ENCODE results near the gene METTL24.
"Not testable (repeated sequence)": the region's sequence is repeated elsewhere in the genome, so short reads cannot be mapped to it uniquely, and the experiment has no call there.

METTL24 gene

GRCh38 chr6:110309432-110309831 is 48.7 kb downstream of the METTL24 start:
- DNase-seq = not testable (repeated sequence)

- no peak for DNase-seq
These were observed 50.8 kb downstream of the METTL24 start for GRCh38 chr6:110307368-110307767.

- not testable (repeated sequence) for DNase-seq
These were observed 52.3 kb downstream of the METTL24 start for GRCh38 chr6:110305832-110306231.

- not testable (repeated sequence) for DNase-seq
These were observed 54.5 kb downstream of the METTL24 start for GRCh38 chr6:110303692-110304091.

- no peak for DNase-seq
These were observed 59.2 kb downstream of the METTL24 start for GRCh38 chr6:110298916-110299315.

- DNase-seq = no peak
These were observed 59.7 kb downstream of the METTL24 start for GRCh38 chr6:110298411-110298810.

GRCh38 chr6:110296241-110297025 is 61.7 kb downstream of the METTL24 start:
- no peak for DNase-seq

GRCh38 chr6:110295451-110296165 is 62.5 kb downstream of the METTL24 start:
- no peak for DNase-seq

GRCh38 chr6:110287462-110288341 is 70.4 kb downstream of the METTL24 start:
- no peak for DNase-seq

GRCh38 chr6:110285306-110286060 is 72.7 kb downstream of the METTL24 start:
- no peak for DNase-seq

- no peak for DNase-seq
These were observed 73.3 kb downstream of the METTL24 start for GRCh38 chr6:110284855-110285254.

GRCh38 chr6:110283657-110284056 is 74.5 kb downstream of the METTL24 start:
- no peak for DNase-seq

- DNase-seq = no peak
These were observed 75.7 kb downstream of the METTL24 start for GRCh38 chr6:110282412-110282811.

- no peak for DNase-seq
These were observed 81.0 kb downstream of the METTL24 start for GRCh38 chr6:110277100-110277665.

- not testable (repeated sequence) for DNase-seq
These were observed 85.4 kb downstream of the METTL24 start for GRCh38 chr6:110272781-110273180.

GRCh38 chr6:110271732-110272022 is 86.5 kb downstream of the METTL24 start:
- no peak for DNase-seq

- DNase-seq = no peak
These were observed 88.0 kb downstream of the METTL24 start for GRCh38 chr6:110270165-110270564.

GRCh38 chr6:110269623-110270022 is 88.5 kb downstream of the METTL24 start:
- DNase-seq = no peak

- no peak for DNase-seq
These were observed 91.2 kb downstream of the METTL24 start for GRCh38 chr6:110266996-110267395.

GRCh38 chr6:110265273-110265672 is 92.9 kb downstream of the METTL24 start:
- DNase-seq = no peak

GRCh38 chr6:110256366-110256765 is 101.8 kb downstream of the METTL24 start:
- no peak for DNase-seq

GRCh38 chr6:110255211-110255750 is 102.9 kb downstream of the METTL24 start:
- DNase-seq = no peak
